Skeletal muscle satellite cell (primary cell): ENCODE data around the gene NCF2.

Experiments used
- H3K27me3 ChIP-seq: 2 replicates; pipeline ENCODE4 v1.7.0; 2013; ENCODE audit warnings: low read length; ENCODE audit not compliant: control insufficient read depth, insufficient read depth
- H3K36me3 ChIP-seq: 2 replicates; pipeline ENCODE4 v1.7.0; 2013; ENCODE audit warnings: mild to moderate bottlenecking, control low read depth, low read length; ENCODE audit not compliant: insufficient read depth
- H3K4me1 ChIP-seq: 2 replicates; pipeline ENCODE4 v1.7.0; 2013; ENCODE audit warnings: low read length; ENCODE audit not compliant: control insufficient read depth, insufficient read depth
- H3K4me2 ChIP-seq: 2 replicates; pipeline ENCODE4 v1.7.0; 2013; ENCODE audit warnings: mild to moderate bottlenecking, low read length
- H3K4me3 ChIP-seq: 2 replicates; pipeline ENCODE4 v1.7.0; 2013; ENCODE audit warnings: low read length
- H3K9ac ChIP-seq: 2 replicates; pipeline ENCODE4 v1.7.0; 2013; ENCODE audit warnings: mild to moderate bottlenecking, low read depth, low read length, moderate library complexity
- H3K9me3 ChIP-seq: replicated peaks from 2 replicates; pipeline ENCODE4 v1.7.0; 2013; ENCODE audit warnings: mild to moderate bottlenecking, control low read depth, low read length

Gene NCF2

GRCh38 chr1:183582021-183582713 is 8.1 kb downstream of the NCF2 start:
- Histone ChIP-seq H3K4me2 (no peak overlapping the region), H3K9me3 (no peaks in the 10 kb centered on the region), H3K27me3 (peaks cover 8% of the 10 kb centered on the region), H3K4me3 (no peak overlapping the region), H3K36me3 (no peaks in the 10 kb centered on the region), H3K4me1 (peaks cover 8% of the 10 kb centered on the region), H3K9ac (no peak overlapping the region)

- Histone ChIP-seq H3K36me3 (no peaks in the 10 kb centered on the region), H3K4me1 (peaks cover 8% of the 10 kb centered on the region), H3K9me3 (no peaks in the 10 kb centered on the region), H3K9ac (no peak overlapping the region), H3K4me2 (no peak overlapping the region), H3K27me3 (peaks cover 16% of the 10 kb centered on the region), H3K4me3 (no peak overlapping the region)
These were observed 10.0 kb downstream of the NCF2 start for GRCh38 chr1:183580281-183580682.

- H3K9me3 ChIP-seq = no peaks in the 10 kb centered on the region
- peaks cover 5% of the 10 kb centered on the region for H3K4me1 ChIP-seq
- no peak overlapping the region for H3K9ac ChIP-seq
- no peaks in the 10 kb centered on the region for H3K36me3 ChIP-seq
- peaks cover 16% of the 10 kb centered on the region for H3K27me3 ChIP-seq
- H3K4me3 ChIP-seq = no peak overlapping the region
- no peak overlapping the region for H3K4me2 ChIP-seq
These were observed 11.4 kb downstream of the NCF2 start for GRCh38 chr1:183578856-183579255.

GRCh38 chr1:183577897-183578465 is 12.3 kb downstream of the NCF2 start:
- Histone ChIP-seq H3K9me3 (no peaks in the 10 kb centered on the region), H3K4me2 (no peak overlapping the region), H3K36me3 (no peaks in the 10 kb centered on the region), H3K4me3 (no peak overlapping the region), H3K27me3 (peaks cover 16% of the 10 kb centered on the region), H3K4me1 (peaks cover 5% of the 10 kb centered on the region), H3K9ac (no peak overlapping the region)

GRCh38 chr1:183576537-183576936 is 13.7 kb downstream of the NCF2 start:
- Histone ChIP-seq H3K27me3 (peaks cover 16% of the 10 kb centered on the region), H3K9me3 (no peaks in the 10 kb centered on the region), H3K4me2 (no peak overlapping the region), H3K36me3 (no peaks in the 10 kb centered on the region), H3K4me3 (no peak overlapping the region), H3K4me1 (peaks cover 5% of the 10 kb centered on the region), H3K9ac (no peak overlapping the region)

- peaks cover 16% of the 10 kb centered on the region for H3K27me3 ChIP-seq
- H3K9ac ChIP-seq = no peak overlapping the region
- no peaks in the 10 kb centered on the region for H3K9me3 ChIP-seq
- no peak overlapping the region for H3K4me3 ChIP-seq
- no peaks in the 10 kb centered on the region for H3K36me3 ChIP-seq
- H3K4me2 ChIP-seq = no peak overlapping the region
- H3K4me1 ChIP-seq = peaks cover 5% of the 10 kb centered on the region
These were observed 14.7 kb downstream of the NCF2 start for GRCh38 chr1:183575606-183576005.

- Histone ChIP-seq H3K36me3 (no peaks in the 10 kb centered on the region), H3K4me2 (no peak overlapping the region), H3K9ac (no peak overlapping the region), H3K4me1 (peaks cover 12% of the 10 kb centered on the region), H3K27me3 (peaks cover 12% of the 10 kb centered on the region), H3K4me3 (no peak overlapping the region), H3K9me3 (no peaks in the 10 kb centered on the region)
These were observed 17.5 kb downstream of the NCF2 start for GRCh38 chr1:183572721-183573120.

- no peak overlapping the region for H3K9ac ChIP-seq
- peaks cover 4% of the 10 kb centered on the region for H3K27me3 ChIP-seq
- no peak overlapping the region for H3K4me3 ChIP-seq
- no peak overlapping the region for H3K4me2 ChIP-seq
- H3K9me3 ChIP-seq = no peaks in the 10 kb centered on the region
- H3K36me3 ChIP-seq = no peaks in the 10 kb centered on the region
- H3K4me1 ChIP-seq = peaks cover 22% of the 10 kb centered on the region
These were observed 18.5 kb downstream of the NCF2 start for GRCh38 chr1:183571678-183572268.

GRCh38 chr1:183570451-183570850 is 19.8 kb downstream of the NCF2 start:
- no peak overlapping the region for H3K9ac ChIP-seq

GRCh38 chr1:183569801-183570200 is 20.5 kb downstream of the NCF2 start:
- Histone ChIP-seq H3K9me3 (no peaks in the 10 kb centered on the region), H3K4me1 (peaks cover 24% of the 10 kb centered on the region), H3K36me3 (no peaks in the 10 kb centered on the region), H3K9ac (no peak overlapping the region), H3K4me2 (no peak overlapping the region), H3K27me3 (no peaks in the 10 kb centered on the region), H3K4me3 (no peak overlapping the region)

More at GRCh38 chr1:183570451-183570850, 19.8 kb downstream of the NCF2 start:
- Histone ChIP-seq H3K4me2 (no peak overlapping the region), H3K9me3 (no peaks in the 10 kb centered on the region), H3K36me3 (no peaks in the 10 kb centered on the region), H3K4me3 (no peak overlapping the region), H3K27me3 (no peaks in the 10 kb centered on the region), H3K4me1 (peaks cover 24% of the 10 kb centered on the region)

- no peaks in the 10 kb centered on the region for H3K9me3 ChIP-seq
- H3K4me2 ChIP-seq = no peak overlapping the region
- peaks cover 24% of the 10 kb centered on the region for H3K4me1 ChIP-seq
- no peaks in the 10 kb centered on the region for H3K36me3 ChIP-seq
- no peak overlapping the region for H3K9ac ChIP-seq
- no peak overlapping the region for H3K4me3 ChIP-seq
- no peaks in the 10 kb centered on the region for H3K27me3 ChIP-seq
These were observed 21.1 kb downstream of the NCF2 start for GRCh38 chr1:183569141-183569540.
